WTC11 (cell line): ENCODE data around the gene TFDP1.

Experiments
- FOXJ3 ChIP-seq: sonication (generic); formaldehyde crosslinking; IDR thresholded peaks from 2 replicates; pipeline ENCODE4 v1.9.0; 2021; ENCODE audit warnings: missing genetic modification reagents, mild to moderate bottlenecking, borderline replicate concordance
- MYBL2 ChIP-seq: sonication (generic); formaldehyde crosslinking; IDR thresholded peaks from 2 replicates; pipeline ENCODE4 v1.8.1; 2023; ENCODE audit warnings: mild to moderate bottlenecking, moderate library complexity, missing genetic modification reagents
- SMAD3 ChIP-seq: sonication (generic); formaldehyde crosslinking; IDR thresholded peaks from 2 replicates; pipeline ENCODE4 v1.8.0; 2022; ENCODE audit warnings: missing genetic modification reagents, mild to moderate bottlenecking, borderline replicate concordance
- SMAD4 ChIP-seq: sonication (generic); formaldehyde crosslinking; IDR thresholded peaks from 2 replicates; pipeline ENCODE4 v1.8.0; 2022; ENCODE audit warnings: mild to moderate bottlenecking, missing genetic modification reagents
- ZNF423 ChIP-seq: fragments of 250-450 bp; sonication (Bioruptor Pico); IDR thresholded peaks from 2 replicates; pipeline ENCODE4 v2.1.2; 2022; ENCODE audit warnings: mild to moderate bottlenecking, moderate library complexity
- TF ChIP-seq, protein P1 (sequence below): sonication (generic); formaldehyde crosslinking; IDR thresholded peaks from 2 replicates; pipeline ENCODE4 v1.8.1; 2023; ENCODE audit warnings: mild to moderate bottlenecking, missing genetic modification reagents, moderate library complexity
- TF ChIP-seq, protein P2 (sequence below): fragments of 200-600 bp; IDR thresholded peaks from 2 replicates; pipeline ENCODE4 v1.8.0; 2022; ENCODE audit warnings: antibody characterized with exemption

DNA sequence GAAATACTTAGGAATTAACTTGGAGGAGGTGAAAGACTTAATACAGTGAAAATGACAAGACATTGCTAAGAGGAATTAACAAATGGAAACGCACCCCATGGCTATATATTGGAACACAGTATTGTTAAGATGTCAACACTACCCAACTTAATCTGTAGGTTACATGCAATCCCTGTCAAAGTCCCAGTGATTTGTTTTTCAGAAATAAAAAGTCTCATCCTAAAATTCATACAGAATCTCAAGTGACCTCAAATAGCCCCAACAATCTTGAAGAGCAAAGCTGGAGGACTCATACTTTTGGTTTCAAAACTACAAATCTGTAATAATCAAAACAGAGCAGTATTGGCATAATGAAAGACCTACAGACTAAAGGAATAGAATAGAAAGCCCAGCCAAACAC lies 60.2 kb downstream of the TFDP1 start:
- TF ChIP-seq SMAD4 (CRISPR knock-in tag), result no peak
- no peak for TF ChIP-seq FOXJ3 (CRISPR knock-in tag)
- TF ChIP-seq, protein P1, sequence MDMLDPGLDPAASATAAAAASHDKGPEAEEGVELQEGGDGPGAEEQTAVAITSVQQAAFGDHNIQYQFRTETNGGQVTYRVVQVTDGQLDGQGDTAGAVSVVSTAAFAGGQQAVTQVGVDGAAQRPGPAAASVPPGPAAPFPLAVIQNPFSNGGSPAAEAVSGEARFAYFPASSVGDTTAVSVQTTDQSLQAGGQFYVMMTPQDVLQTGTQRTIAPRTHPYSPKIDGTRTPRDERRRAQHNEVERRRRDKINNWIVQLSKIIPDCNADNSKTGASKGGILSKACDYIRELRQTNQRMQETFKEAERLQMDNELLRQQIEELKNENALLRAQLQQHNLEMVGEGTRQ, result no peak
- no peak for TF ChIP-seq MYBL2 (CRISPR knock-in tag)
- TF ChIP-seq, protein P2, sequence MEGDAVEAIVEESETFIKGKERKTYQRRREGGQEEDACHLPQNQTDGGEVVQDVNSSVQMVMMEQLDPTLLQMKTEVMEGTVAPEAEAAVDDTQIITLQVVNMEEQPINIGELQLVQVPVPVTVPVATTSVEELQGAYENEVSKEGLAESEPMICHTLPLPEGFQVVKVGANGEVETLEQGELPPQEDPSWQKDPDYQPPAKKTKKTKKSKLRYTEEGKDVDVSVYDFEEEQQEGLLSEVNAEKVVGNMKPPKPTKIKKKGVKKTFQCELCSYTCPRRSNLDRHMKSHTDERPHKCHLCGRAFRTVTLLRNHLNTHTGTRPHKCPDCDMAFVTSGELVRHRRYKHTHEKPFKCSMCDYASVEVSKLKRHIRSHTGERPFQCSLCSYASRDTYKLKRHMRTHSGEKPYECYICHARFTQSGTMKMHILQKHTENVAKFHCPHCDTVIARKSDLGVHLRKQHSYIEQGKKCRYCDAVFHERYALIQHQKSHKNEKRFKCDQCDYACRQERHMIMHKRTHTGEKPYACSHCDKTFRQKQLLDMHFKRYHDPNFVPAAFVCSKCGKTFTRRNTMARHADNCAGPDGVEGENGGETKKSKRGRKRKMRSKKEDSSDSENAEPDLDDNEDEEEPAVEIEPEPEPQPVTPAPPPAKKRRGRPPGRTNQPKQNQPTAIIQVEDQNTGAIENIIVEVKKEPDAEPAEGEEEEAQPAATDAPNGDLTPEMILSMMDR, result no peak
- TF ChIP-seq ZNF423 (CRISPR knock-in tag), result no peak
- TF ChIP-seq SMAD3 (CRISPR knock-in tag), result no peak
